Keratinocyte (primary cell): Measurements from ENCODE around the gene IL1RAP. TPM values are rescaled to one million over a fixed set of nuclear protein-coding genes. Genes with fewer than 3 reads are reported as not detected.

Experiments
- DNase-seq: peaks from one replicate; pipeline ENCODE4 v3.0.0-alpha.2; 2011; ENCODE audit warnings: low read depth, missing footprints, low spot score
- FAIRE-seq: peaks from 2 replicates; lab custom pipeline; 2011; peaks lifted over from hg19 to GRCh38; lab: Jason Lieb, UNC
- H2AFZ ChIP-seq: 2 replicates; pipeline ENCODE4 v1.6.0; 2012; ENCODE audit warnings: low read length, control low read depth, inconsistent platforms; ENCODE audit not compliant: control insufficient read depth
- H3K27ac ChIP-seq: 2 replicates; pipeline ENCODE4 v1.5.1; 2011; ENCODE audit warnings: low read length; ENCODE audit not compliant: control insufficient read depth, insufficient read depth
- H3K27me3 ChIP-seq: 3 replicates; pipeline ENCODE4 v1.6.0; 2011; ENCODE audit warnings: low read length; ENCODE audit not compliant: control insufficient read depth, insufficient read depth; ENCODE audit errors: extremely low read depth
- H3K36me3 ChIP-seq, 2 experiments: 2 replicates in 1 of 2; 3 replicates in 1 of 2; pipeline ENCODE4 v1.5.1; 2011; ENCODE audit warnings: low read length in 2 of 2, mild to moderate bottlenecking in 1 of 2; ENCODE audit not compliant: control insufficient read depth in 2 of 2, insufficient read depth in 2 of 2; ENCODE audit errors: extremely low read depth in 1 of 2
- H3K4me1 ChIP-seq: 3 replicates; pipeline ENCODE4 v1.5.1; 2011; ENCODE audit warnings: low read length; ENCODE audit not compliant: control insufficient read depth, insufficient read depth; ENCODE audit errors: extremely low read depth
- H3K4me2 ChIP-seq: 3 replicates; pipeline ENCODE4 v1.6.0; 2011; ENCODE audit warnings: low read depth, low read length; ENCODE audit not compliant: control insufficient read depth, insufficient read depth; ENCODE audit errors: extremely low read depth
- H3K4me3 ChIP-seq, 3 experiments: fragments of 200-600 bp in 1 of 3; sonication (generic) in 1 of 3; 2 replicates in 2 of 3; 3 replicates in 1 of 3; pipeline ENCODE4 v1.5.1; 2011 to 2016; ENCODE audit warnings: low read length in 3 of 3, mild to moderate bottlenecking in 3 of 3, control low read depth in 2 of 3, inconsistent platforms in 1 of 3, low read depth in 1 of 3, mixed read lengths in 1 of 3, mixed run types in 1 of 3, moderate library complexity in 1 of 3; ENCODE audit not compliant: control insufficient read depth in 2 of 3, insufficient read depth in 2 of 3; ENCODE audit errors: extremely low read depth in 1 of 3
- H3K79me2 ChIP-seq: 2 replicates; pipeline ENCODE4 v1.6.0; 2012; ENCODE audit warnings: low read length; ENCODE audit not compliant: control insufficient read depth, insufficient read depth
- H3K9ac ChIP-seq: 3 replicates; pipeline ENCODE4 v1.6.0; 2011; ENCODE audit warnings: low read length; ENCODE audit not compliant: control insufficient read depth, insufficient read depth; ENCODE audit errors: extremely low read depth
- H3K9me1 ChIP-seq: 3 replicates; pipeline ENCODE4 v1.6.0; 2011; ENCODE audit warnings: low read length; ENCODE audit not compliant: control insufficient read depth, insufficient read depth; ENCODE audit errors: extremely low read depth
- H3K9me3 ChIP-seq: 2 replicates; pipeline ENCODE4 v1.5.1; 2012; ENCODE audit warnings: low read depth, low read length; ENCODE audit not compliant: control insufficient read depth
- H4K20me1 ChIP-seq: 3 replicates; pipeline ENCODE4 v1.6.0; 2011; ENCODE audit warnings: low read length; ENCODE audit not compliant: control insufficient read depth, insufficient read depth; ENCODE audit errors: extremely low read depth
- EZH2 ChIP-seq: IDR thresholded peaks from one replicate; pipeline ENCODE4 v1.6.1; 2012; ENCODE audit warnings: inconsistent platforms, mild to moderate bottlenecking, low read length, moderate library complexity
- dilution Hi-C: fragments of 300-500 bp; cut with MboI; formaldehyde crosslinking; loops from one replicate; pipeline ENCODE4 v1.7.0; 2020; ENCODE audit warnings: low sequenced_read_pairs; ENCODE audit not compliant: extremely low pct_ligation_motif_present
- polyA plus RNA-seq, 5 experiments: library from polyadenylated mRNA; depleted of rRNA in 3 of 5; stranded (reverse) in 3 of 5; stranded (forward) in 1 of 5; unstranded in 1 of 5; fragments of >200 nt; gene quantifications; 1 replicate in 1 of 5; 2 replicates in 3 of 5; 3 replicates in 1 of 5; pipeline versions ENCODE4 v1.2.1 to v1.2.3, GENCODE V29; 2011 to 2012; ENCODE audit warnings: missing spikeins in 2 of 5, low read depth in 1 of 5, low replicate concordance in 1 of 5
- TF ChIP-seq, protein P1 (sequence below), 3 experiments: IDR thresholded peaks in 1 of 3; conservative IDR thresholded peaks in 1 of 3; optimal IDR thresholded peaks in 1 of 3; 2 replicates in 2 of 3; 3 replicates in 1 of 3; pipeline versions ENCODE3 to v1.5.1; 2011; ENCODE audit warnings: low read length in 3 of 3, mild to moderate bottlenecking in 3 of 3, moderate library complexity in 2 of 3, control low read depth in 1 of 3, inconsistent platforms in 1 of 3; ENCODE audit not compliant: insufficient read depth in 2 of 3; ENCODE audit errors: extremely low read depth in 1 of 3

The IL1RAP gene
- polyA plus RNA-seq, 1 donor (not counting 4 experiments of a cell fraction or from before 2014, with no cell fraction given), result 69.7 TPM

GRCh38 chr3:190686011-190686410 is 172.1 kb downstream of the IL1RAP start:
- dilution Hi-C loops, result no loop called here
- Histone ChIP-seq H2AFZ (no peak overlapping the region), H3K4me1 (no peaks in the 10 kb centered on the region), H3K9me1 (no peaks in the 10 kb centered on the region), H3K9me3 (no peaks in the 10 kb centered on the region), H3K4me3 (no peak overlapping the region), H3K79me2 (no peaks in the 10 kb centered on the region), H3K36me3 (no peaks in the 10 kb centered on the region), H3K9ac (no peak overlapping the region), H3K27ac (no peak overlapping the region), H3K27me3 (no peaks in the 10 kb centered on the region), H3K4me2 (no peak overlapping the region), H4K20me1 (no peaks in the 10 kb centered on the region)
- FAIRE-seq (no peak), DNase-seq (no peak)
- TF ChIP-seq EZH2, result no peak

DNA sequence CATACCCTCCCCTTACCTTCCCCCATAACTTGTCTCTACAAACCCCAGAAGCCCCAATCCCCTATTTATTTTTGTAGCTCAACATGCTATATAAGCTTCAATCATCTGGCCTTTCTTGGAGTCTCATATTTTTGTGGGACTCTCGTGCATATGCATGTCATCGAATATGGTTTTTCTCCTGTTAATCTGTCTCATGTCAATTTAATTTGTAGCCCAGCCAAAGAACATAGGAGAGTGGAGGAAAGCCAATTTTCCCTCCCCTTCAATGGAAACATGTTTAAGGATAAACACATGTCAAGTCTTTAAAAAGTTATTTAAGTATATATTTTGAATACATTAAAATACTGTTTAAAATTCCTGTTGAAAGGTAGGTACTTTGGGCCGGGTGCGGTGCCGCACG is 176.4 kb downstream of the IL1RAP start:
- Histone ChIP-seq H3K9me3 (no peaks in the 10 kb centered on the region), H4K20me1 (no peaks in the 10 kb centered on the region), H3K4me3 (no peak overlapping the region), H3K4me2 (no peak overlapping the region), H3K27ac (no peak overlapping the region), H3K9me1 (no peaks in the 10 kb centered on the region), H3K36me3 (no peaks in the 10 kb centered on the region), H3K4me1 (no peaks in the 10 kb centered on the region), H3K9ac (no peak overlapping the region), H2AFZ (no peak overlapping the region), H3K79me2 (no peaks in the 10 kb centered on the region), H3K27me3 (no peaks in the 10 kb centered on the region)
- no peak for TF ChIP-seq EZH2
- TF ChIP-seq, protein P1, sequence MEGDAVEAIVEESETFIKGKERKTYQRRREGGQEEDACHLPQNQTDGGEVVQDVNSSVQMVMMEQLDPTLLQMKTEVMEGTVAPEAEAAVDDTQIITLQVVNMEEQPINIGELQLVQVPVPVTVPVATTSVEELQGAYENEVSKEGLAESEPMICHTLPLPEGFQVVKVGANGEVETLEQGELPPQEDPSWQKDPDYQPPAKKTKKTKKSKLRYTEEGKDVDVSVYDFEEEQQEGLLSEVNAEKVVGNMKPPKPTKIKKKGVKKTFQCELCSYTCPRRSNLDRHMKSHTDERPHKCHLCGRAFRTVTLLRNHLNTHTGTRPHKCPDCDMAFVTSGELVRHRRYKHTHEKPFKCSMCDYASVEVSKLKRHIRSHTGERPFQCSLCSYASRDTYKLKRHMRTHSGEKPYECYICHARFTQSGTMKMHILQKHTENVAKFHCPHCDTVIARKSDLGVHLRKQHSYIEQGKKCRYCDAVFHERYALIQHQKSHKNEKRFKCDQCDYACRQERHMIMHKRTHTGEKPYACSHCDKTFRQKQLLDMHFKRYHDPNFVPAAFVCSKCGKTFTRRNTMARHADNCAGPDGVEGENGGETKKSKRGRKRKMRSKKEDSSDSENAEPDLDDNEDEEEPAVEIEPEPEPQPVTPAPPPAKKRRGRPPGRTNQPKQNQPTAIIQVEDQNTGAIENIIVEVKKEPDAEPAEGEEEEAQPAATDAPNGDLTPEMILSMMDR (optimal IDR thresholded peaks at IDR 0.05 in 1 of 3, IDR thresholded peaks at IDR 0.05 in 1 of 3, conservative IDR thresholded peaks at IDR 0.05 in 1 of 3; ENCODE audit: extremely low read depth in 1 of 3, insufficient read depth in 2 of 3, low read length in 3 of 3), result no peak
- no peak for FAIRE-seq
- DNase-seq, result no peak
- dilution Hi-C loops, result no loop called here

DNA sequence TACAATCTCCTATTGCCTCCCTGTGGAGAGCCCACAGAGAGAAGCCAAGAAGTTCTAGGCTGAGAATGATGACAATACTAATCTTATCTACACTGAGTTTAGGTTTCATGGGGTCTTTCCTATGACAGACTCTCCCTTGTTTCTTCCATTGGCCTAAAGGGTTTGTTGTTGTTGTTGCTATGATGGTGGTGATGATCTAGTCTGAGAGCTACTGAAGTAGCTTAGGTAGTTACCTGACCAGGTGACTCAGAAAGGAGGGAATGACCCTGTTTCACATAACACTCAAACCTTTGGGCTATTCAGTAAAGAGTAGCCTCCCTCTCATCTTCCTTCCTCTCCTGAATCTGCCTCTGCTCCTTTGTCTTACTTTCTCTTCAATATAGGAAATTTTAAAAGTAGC is 178.4 kb downstream of the IL1RAP start:
- Histone ChIP-seq H3K27ac (no peak overlapping the region), H3K27me3 (no peaks in the 10 kb centered on the region), H3K9me1 (no peaks in the 10 kb centered on the region), H4K20me1 (no peaks in the 10 kb centered on the region), H3K4me1 (no peaks in the 10 kb centered on the region), H3K36me3 (no peaks in the 10 kb centered on the region), H3K9ac (no peak overlapping the region), H3K9me3 (no peaks in the 10 kb centered on the region), H2AFZ (no peak overlapping the region), H3K4me2 (no peak overlapping the region), H3K79me2 (no peaks in the 10 kb centered on the region), H3K4me3 (no peak overlapping the region)
- no peak for FAIRE-seq
- dilution Hi-C loops, result no loop called here
- TF ChIP-seq, protein P1 (optimal IDR thresholded peaks at IDR 0.05 in 1 of 3, IDR thresholded peaks at IDR 0.05 in 1 of 3, conservative IDR thresholded peaks at IDR 0.05 in 1 of 3; ENCODE audit: extremely low read depth in 1 of 3, insufficient read depth in 2 of 3, low read length in 3 of 3), result no peak
- TF ChIP-seq EZH2, result no peak
- no peak for DNase-seq
